ENCODE results near the gene FANCD2OS.
A peak's percentile ranks its signal among the peaks of the same experiment; 100 is the strongest.

The FANCD2OS gene, protein sequence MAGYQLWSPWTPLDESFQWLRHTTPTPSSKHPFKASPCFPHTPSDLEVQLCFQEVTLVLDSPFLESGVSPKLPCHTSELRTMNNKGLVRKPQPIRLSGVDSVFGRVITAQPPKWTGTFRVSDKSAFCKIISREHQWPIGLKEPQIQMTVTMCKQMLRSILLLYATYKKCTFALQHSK

DNA sequence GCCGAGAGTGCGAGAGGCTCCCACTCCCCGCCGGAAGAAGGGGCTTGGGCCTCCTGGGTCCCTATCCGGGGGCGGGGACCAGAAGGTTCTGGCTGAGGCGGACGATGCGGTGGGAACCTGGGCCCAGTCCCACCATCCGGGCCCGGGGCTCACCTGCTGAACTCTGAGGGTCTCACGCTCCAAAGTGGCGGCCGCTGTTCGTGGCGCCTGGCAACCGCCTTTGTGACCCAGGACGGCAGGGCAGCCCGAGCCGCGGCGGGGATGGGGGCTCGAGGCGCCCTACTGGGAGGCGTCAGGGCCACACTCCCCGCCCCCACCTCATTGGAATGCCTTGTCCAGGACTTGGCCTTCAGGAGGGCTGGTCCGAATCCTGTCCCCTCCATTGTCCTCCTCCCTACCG is at the start of gene FANCD2OS:
FANCD2OS (minus strand) TSS at position 165 of the 400 bp plus-strand sequence. CDS start 3,481 bp downstream, outside the sequence.
- H3K27ac ChIP-seq (ENCODE audit: low read depth, low read length): no peak within 1 kb of the TSS
- H3K27me3 ChIP-seq (ENCODE audit: insufficient read depth, low read length): no peaks in the 10 kb centered on the region
- H3K4me3 ChIP-seq (ENCODE audit: low read depth, low read length): no peak within 1 kb of the TSS
- H3K4me1 ChIP-seq (ENCODE audit: control insufficient read depth, insufficient read depth, low read length, unreplicated experiment): no peaks in the 10 kb centered on the region
- no peaks in the 10 kb centered on the region for H3K79me2 ChIP-seq (ENCODE audit: control insufficient read depth, insufficient read depth, low read length, unreplicated experiment)
- no peak within 1 kb of the TSS for H2AFZ ChIP-seq (ENCODE audit: low read length, unreplicated experiment)
- no peaks in the 10 kb centered on the region for H3K36me3 ChIP-seq (ENCODE audit: insufficient read depth, low read length)

DNA sequence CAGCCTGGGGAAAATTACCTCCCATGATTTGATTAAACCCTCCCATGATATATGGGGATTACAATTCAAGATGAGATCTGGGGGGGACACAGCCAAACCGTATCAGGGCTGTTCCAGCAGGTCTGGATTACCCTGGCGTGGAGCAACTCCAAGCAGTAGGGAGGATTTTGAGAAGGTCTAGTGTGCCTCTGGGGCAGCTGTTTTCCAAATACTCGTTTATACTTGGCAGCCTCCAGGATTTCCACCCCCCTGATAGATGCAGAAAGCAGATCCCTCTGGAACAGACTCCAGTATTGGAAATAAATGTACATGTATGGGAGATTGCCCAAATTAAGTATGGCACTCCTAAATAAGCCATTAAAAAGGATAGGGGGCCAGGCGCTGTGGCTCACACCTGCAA is 49.0 kb upstream of the FANCD2OS start:
- no peak overlapping the region for H2AFZ ChIP-seq (ENCODE audit: low read length, unreplicated experiment)
- no peaks in the 10 kb centered on the region for H3K4me1 ChIP-seq (ENCODE audit: control insufficient read depth, insufficient read depth, low read length, unreplicated experiment)
- H3K79me2 ChIP-seq (ENCODE audit: control insufficient read depth, insufficient read depth, low read length, unreplicated experiment): no peaks in the 10 kb centered on the region
- H3K4me3 ChIP-seq (ENCODE audit: low read depth, low read length): no peak overlapping the region
- no peaks in the 10 kb centered on the region for H3K27me3 ChIP-seq (ENCODE audit: insufficient read depth, low read length)
- H3K27ac ChIP-seq (ENCODE audit: low read depth, low read length): no peak overlapping the region
- no peaks in the 10 kb centered on the region for H3K36me3 ChIP-seq (ENCODE audit: insufficient read depth, low read length)

DNA sequence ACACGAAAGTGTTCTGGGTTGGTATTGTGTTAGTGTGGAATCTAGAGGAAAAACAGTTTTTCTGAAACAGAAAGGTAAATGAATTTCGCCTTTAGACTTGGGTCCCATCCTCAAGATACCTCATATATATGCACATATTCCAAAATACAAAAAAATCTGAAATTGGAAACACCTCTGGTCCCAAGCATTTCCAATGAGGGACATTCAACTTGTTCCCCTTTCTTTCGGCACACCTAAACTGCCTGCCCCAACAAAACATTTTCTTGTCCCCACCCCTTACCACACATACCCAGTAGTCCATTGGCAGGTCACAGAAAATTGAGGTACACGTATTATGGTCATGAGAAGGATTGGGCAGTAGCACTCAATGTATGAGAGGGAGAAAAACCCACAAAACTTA is 47.6 kb upstream of the FANCD2OS start:
- Histone ChIP-seq H2AFZ (ENCODE audit: low read length, unreplicated experiment) (no peak overlapping the region), H3K27me3 (ENCODE audit: insufficient read depth, low read length) (no peaks in the 10 kb centered on the region), H3K4me1 (ENCODE audit: control insufficient read depth, insufficient read depth, low read length, unreplicated experiment) (no peaks in the 10 kb centered on the region), H3K27ac (ENCODE audit: low read depth, low read length) (no peak overlapping the region), H3K79me2 (ENCODE audit: control insufficient read depth, insufficient read depth, low read length, unreplicated experiment) (no peaks in the 10 kb centered on the region), H3K4me3 (ENCODE audit: low read depth, low read length) (no peak overlapping the region), H3K36me3 (ENCODE audit: insufficient read depth, low read length) (peaks cover 10% of the 10 kb centered on the region; the same call in 1 of the 2 replicates)

DNA sequence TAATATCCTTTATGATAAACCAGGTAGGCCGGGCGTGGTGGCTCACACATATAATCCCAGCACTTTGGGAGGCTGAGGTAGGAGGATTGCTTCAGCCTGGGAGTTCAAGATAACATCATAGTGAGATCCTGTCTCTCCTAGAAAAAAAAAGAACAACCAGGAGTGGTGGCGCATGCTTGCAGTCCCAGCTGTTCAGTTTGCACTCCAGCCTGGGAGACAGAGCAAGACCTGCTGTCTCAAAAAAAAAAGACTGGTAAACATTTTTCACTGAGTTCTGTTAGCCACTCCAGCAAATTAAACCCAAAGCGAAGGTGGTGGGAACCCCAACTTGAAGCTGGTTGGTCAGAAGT is 47.0 kb upstream of the FANCD2OS start:
- Histone ChIP-seq H3K79me2 (ENCODE audit: control insufficient read depth, insufficient read depth, low read length, unreplicated experiment) (no peaks in the 10 kb centered on the region), H3K36me3 (ENCODE audit: insufficient read depth, low read length) (peaks cover 14% of the 10 kb centered on the region; the same call in 1 of the 2 replicates), H2AFZ (ENCODE audit: low read length, unreplicated experiment) (no peak overlapping the region), H3K4me1 (ENCODE audit: control insufficient read depth, insufficient read depth, low read length, unreplicated experiment) (no peaks in the 10 kb centered on the region), H3K27ac (ENCODE audit: low read depth, low read length) (no peak overlapping the region), H3K27me3 (ENCODE audit: insufficient read depth, low read length) (no peaks in the 10 kb centered on the region), H3K4me3 (ENCODE audit: low read depth, low read length) (no peak overlapping the region)

DNA sequence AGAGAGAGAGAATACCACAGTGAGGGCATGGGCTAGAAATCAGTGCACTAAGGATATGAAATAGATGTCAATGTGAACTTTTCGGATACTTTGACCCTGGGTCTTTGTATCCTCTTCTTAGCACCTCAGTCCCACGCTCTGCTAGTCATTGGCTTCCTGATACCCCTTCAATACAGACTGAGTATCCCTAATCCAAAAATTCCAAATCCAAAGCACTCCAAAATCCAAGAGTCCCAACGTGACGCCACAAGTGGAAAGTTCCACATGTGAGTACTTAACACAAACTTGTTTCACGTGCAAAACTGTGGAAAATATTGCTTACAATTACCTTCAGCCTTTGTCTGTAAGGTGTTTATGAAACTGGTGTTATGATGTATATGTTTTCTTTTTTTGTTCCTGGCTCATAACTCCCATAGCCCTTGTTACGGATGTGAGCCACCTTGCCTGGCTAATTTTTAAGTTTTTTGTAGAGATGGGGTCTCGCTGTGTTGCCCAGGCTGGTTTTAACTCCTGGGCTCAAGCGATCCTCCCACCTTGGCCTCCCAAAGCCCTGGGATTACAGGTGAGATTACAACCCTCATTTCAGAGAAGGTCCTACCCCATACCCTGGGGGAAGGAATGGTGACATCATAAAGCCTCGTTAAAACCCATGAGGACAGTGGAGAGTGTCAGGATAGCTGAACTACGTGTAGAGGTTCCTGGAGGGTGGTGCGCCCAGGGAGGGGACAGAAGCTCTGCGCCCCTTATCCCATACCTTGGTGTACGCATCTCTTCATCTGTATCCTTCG is 46.5 kb upstream of the FANCD2OS start:
- H3K36me3 ChIP-seq (ENCODE audit: insufficient read depth, low read length): peaks cover 20% of the 10 kb centered on the region; the same call in 1 of the 2 replicates
- peaks cover 3% of the 10 kb centered on the region for H3K79me2 ChIP-seq (ENCODE audit: control insufficient read depth, insufficient read depth, low read length, unreplicated experiment)

DNA sequence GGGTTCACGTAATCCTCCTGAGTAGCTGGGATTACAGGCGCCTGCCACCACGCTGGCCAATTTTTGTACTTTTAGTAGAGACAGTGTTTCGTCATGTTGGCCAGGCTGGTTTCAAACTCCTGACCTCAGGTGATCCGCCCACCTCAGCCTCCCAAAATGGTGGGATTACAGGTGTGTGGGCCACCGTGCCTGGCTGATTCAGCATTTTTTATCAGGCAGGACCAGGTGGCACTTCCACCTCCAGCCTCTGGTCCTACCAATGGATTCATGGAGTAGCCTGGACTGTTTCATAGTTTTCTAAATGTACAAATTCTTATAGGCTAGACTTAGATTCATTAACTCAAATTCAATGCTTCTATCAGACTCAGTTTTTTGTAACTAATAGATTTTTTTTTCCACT is 42.9 kb upstream of the FANCD2OS start:
- Histone ChIP-seq H3K4me1 (ENCODE audit: control insufficient read depth, insufficient read depth, low read length, unreplicated experiment) (no peaks in the 10 kb centered on the region), H3K36me3 (ENCODE audit: insufficient read depth, low read length) (peaks cover 32% of the 10 kb centered on the region), H3K4me3 (ENCODE audit: low read depth, low read length) (no peak overlapping the region), H3K79me2 (ENCODE audit: control insufficient read depth, insufficient read depth, low read length, unreplicated experiment) (peaks cover 26% of the 10 kb centered on the region), H2AFZ (ENCODE audit: low read length, unreplicated experiment) (no peak overlapping the region), H3K27me3 (ENCODE audit: insufficient read depth, low read length) (no peaks in the 10 kb centered on the region), H3K27ac (ENCODE audit: low read depth, low read length) (no peak overlapping the region)

More for the DNA sequence above, 46.5 kb upstream of the FANCD2OS start:
- Histone ChIP-seq H3K27ac (ENCODE audit: low read depth, low read length) (no peak overlapping the region), H3K4me3 (ENCODE audit: low read depth, low read length) (no peak overlapping the region), H3K4me1 (ENCODE audit: control insufficient read depth, insufficient read depth, low read length, unreplicated experiment) (no peaks in the 10 kb centered on the region), H2AFZ (ENCODE audit: low read length, unreplicated experiment) (no peak overlapping the region), H3K27me3 (ENCODE audit: insufficient read depth, low read length) (no peaks in the 10 kb centered on the region)

DNA sequence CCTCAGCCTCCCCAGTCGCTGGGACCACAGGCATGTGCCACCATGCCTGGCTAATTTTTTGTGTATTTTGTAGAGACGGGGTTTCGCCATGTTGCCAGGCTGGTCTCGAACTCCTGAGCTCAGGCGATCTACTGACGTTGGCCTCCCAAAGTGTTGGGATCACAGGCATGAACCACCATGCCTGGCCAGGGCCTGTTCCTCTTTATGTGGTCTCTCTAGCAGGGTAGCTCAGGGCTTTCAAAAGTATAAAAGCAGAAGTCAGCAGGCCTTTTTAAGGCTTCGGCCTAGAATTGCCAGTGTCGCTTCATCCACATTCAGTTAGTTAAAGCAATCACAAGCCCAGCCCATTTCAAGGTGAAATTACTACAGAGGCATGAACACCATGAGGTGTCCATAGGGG is 41.2 kb upstream of the FANCD2OS start:
- Histone ChIP-seq H3K36me3 (ENCODE audit: insufficient read depth, low read length) (peaks cover 35% of the 10 kb centered on the region), H3K4me1 (ENCODE audit: control insufficient read depth, insufficient read depth, low read length, unreplicated experiment) (no peaks in the 10 kb centered on the region), H3K79me2 (ENCODE audit: control insufficient read depth, insufficient read depth, low read length, unreplicated experiment) (peaks cover 42% of the 10 kb centered on the region), H3K27me3 (ENCODE audit: insufficient read depth, low read length) (no peaks in the 10 kb centered on the region), H3K4me3 (ENCODE audit: low read depth, low read length) (no peak overlapping the region), H3K27ac (ENCODE audit: low read depth, low read length) (no peak overlapping the region), H2AFZ (ENCODE audit: low read length, unreplicated experiment) (no peak overlapping the region)

DNA sequence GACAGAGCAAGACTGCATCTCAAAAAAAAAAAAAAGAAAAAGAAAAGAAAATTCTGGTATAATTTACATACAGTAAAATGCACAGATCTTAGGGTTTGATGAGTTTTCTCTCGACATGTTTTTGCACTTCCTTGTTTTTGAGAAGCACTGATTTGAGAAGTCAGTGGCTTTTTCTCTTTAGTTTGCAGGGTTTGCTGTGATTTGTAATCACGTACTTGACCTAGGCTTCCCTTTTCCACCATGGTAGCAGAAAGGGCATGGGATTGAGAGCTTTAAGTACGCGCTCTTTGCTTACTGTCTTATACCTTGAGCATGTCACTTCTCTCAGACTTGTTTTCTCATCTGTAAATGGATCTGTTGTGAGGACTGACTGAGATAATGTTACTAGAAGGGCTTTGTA is 37.6 kb upstream of the FANCD2OS start:
- peaks cover 5% of the 10 kb centered on the region for H3K4me1 ChIP-seq (ENCODE audit: control insufficient read depth, insufficient read depth, low read length, unreplicated experiment)
- no peaks in the 10 kb centered on the region for H3K27me3 ChIP-seq (ENCODE audit: insufficient read depth, low read length)
- H3K4me3 ChIP-seq (ENCODE audit: low read depth, low read length): no peak overlapping the region
- peaks cover 30% of the 10 kb centered on the region for H3K36me3 ChIP-seq (ENCODE audit: insufficient read depth, low read length)
- H3K27ac ChIP-seq (ENCODE audit: low read depth, low read length): no peak overlapping the region
- H2AFZ ChIP-seq (ENCODE audit: low read length, unreplicated experiment): no peak overlapping the region
- H3K79me2 ChIP-seq (ENCODE audit: control insufficient read depth, insufficient read depth, low read length, unreplicated experiment): peaks cover 61% of the 10 kb centered on the region

DNA sequence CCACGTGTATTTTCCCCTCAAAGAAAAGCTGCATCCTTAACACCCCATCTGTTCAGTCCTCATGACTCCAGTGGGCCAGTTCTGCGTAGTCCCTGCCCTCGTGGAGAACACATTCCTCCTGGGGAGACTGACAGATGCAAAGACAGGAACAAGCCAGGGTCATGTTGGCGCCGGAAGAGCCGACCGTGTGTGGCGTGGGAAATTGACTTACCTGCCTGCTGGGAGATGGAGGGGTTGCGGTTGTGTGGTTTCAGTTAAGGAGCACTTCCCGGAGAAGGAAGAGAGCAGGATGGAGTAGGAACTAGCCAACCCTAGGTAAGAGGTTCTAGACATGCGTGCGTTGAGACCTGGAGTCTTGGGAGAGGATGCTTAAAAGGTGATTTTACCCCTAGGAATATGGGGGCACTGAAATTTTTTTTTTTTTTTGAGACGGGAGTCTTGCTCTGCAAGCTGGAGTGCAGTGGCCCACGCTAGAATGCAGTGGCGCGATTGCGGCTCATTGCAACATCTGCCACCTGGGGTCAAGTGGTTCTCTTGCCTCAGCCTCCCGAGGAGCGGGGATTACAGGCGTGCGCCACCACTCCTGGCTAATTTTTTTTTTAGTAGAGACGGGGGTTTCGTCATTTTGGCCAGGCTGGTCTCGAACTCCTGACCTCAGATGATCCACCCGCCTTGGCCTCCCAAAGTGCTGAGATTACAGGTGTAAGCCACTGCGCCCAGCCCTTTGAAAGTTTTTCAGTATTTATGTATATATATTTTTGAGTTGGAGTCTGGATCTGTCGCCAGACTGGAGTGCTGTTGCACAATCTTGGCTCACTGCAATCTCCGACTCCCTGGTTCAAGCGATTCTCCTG is 34.9 kb upstream of the FANCD2OS start:
- H3K27me3 ChIP-seq (ENCODE audit: insufficient read depth, low read length): no peaks in the 10 kb centered on the region
- peaks cover 52% of the 10 kb centered on the region for H3K79me2 ChIP-seq (ENCODE audit: control insufficient read depth, insufficient read depth, low read length, unreplicated experiment)
- H3K36me3 ChIP-seq (ENCODE audit: insufficient read depth, low read length): peaks cover 16% of the 10 kb centered on the region
- H3K4me3 ChIP-seq (ENCODE audit: low read depth, low read length): peak overlapping the region; percentile 94
- peak overlapping the region; percentile 83; the same call in 1 of the 2 replicates for H3K27ac ChIP-seq (ENCODE audit: low read depth, low read length)
- H2AFZ ChIP-seq (ENCODE audit: low read length, unreplicated experiment): no peak overlapping the region
- peaks cover 5% of the 10 kb centered on the region for H3K4me1 ChIP-seq (ENCODE audit: control insufficient read depth, insufficient read depth, low read length, unreplicated experiment)

DNA sequence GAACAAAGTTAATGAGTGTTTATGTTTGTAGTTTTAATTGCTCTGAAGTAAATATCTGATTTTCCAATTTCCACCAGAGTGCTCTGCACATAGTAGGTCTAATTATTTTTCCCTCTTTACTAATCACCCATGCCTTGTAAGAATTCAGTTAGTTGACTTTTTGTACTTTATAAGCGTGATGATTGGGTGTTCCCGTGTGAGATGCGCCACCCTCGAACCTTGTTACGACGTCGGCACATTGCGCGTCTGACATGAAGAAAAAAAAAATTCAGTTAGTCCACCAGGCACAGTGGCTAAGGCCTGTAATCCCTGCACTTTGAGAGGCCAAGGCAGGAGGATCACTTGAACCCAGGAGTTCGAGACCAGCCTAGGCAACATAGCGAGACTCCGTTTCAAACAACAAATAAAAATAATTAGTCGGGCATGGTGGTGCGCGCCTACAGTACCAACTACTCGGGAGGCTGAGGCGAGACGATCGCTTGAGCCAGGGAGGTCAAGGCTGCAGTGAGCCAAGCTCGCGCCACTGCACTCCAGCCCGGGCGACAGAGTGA is 33.0 kb upstream of the FANCD2OS start:
- Histone ChIP-seq H3K4me3 (ENCODE audit: low read depth, low read length) (peak overlapping the region; percentile 94), H2AFZ (ENCODE audit: low read length, unreplicated experiment) (peak overlapping the region; percentile 78), H3K27me3 (ENCODE audit: insufficient read depth, low read length) (no peaks in the 10 kb centered on the region), H3K4me1 (ENCODE audit: control insufficient read depth, insufficient read depth, low read length, unreplicated experiment) (peaks cover 5% of the 10 kb centered on the region), H3K27ac (ENCODE audit: low read depth, low read length) (peak overlapping the region; percentile 83; the same call in 1 of the 2 replicates), H3K79me2 (ENCODE audit: control insufficient read depth, insufficient read depth, low read length, unreplicated experiment) (peaks cover 36% of the 10 kb centered on the region), H3K36me3 (ENCODE audit: insufficient read depth, low read length) (peaks cover 8% of the 10 kb centered on the region; the same call in 1 of the 2 replicates)

Data from ACC112 (cell line).